Endothelial cell (in vitro differentiated cells): ENCODE data around the gene CNFN. TPM values are rescaled to one million over a fixed set of nuclear protein-coding genes. Genes with fewer than 3 reads are reported as not detected.
"Not testable (repeated sequence)": the region's sequence is repeated elsewhere in the genome, so short reads cannot be mapped to it uniquely, and the experiment has no call there.

Experiments used
- DNase-seq: peaks from one replicate; pipeline ENCODE4 v3.0.0; 2021; ENCODE audit warnings: low spot score
- H3K27ac Mint-ChIP-seq: one replicate; pipeline ENCODE4 v1.8.0; 2021; ENCODE audit warnings: mixed read lengths, inconsistent platforms; ENCODE audit not compliant: unreplicated experiment
- H3K27me3 Mint-ChIP-seq: one replicate; pipeline ENCODE4 v1.8.0; 2021; ENCODE audit warnings: mild to moderate bottlenecking, moderate library complexity, mixed read lengths, inconsistent platforms; ENCODE audit not compliant: unreplicated experiment
- H3K36me3 Mint-ChIP-seq: one replicate; pipeline ENCODE4 v1.8.0; 2021; ENCODE audit warnings: mild to moderate bottlenecking, low read depth, mixed read lengths, inconsistent platforms; ENCODE audit not compliant: unreplicated experiment
- H3K4me1 Mint-ChIP-seq: one replicate; pipeline ENCODE4 v1.8.0; 2021; ENCODE audit warnings: mild to moderate bottlenecking, mixed read lengths, inconsistent platforms; ENCODE audit not compliant: unreplicated experiment
- H3K4me3 Mint-ChIP-seq: one replicate; pipeline ENCODE4 v1.8.0; 2021; ENCODE audit warnings: mild to moderate bottlenecking, mixed read lengths, inconsistent platforms; ENCODE audit not compliant: unreplicated experiment
- H3K9me3 Mint-ChIP-seq: one replicate; pipeline ENCODE4 v1.8.0; 2021; ENCODE audit warnings: mixed read lengths, inconsistent platforms; ENCODE audit not compliant: unreplicated experiment
- total RNA-seq: library from RNA; stranded (reverse); fragmentation: NEBNext Ultra II Directional; extraction: Animal tissue kit (Norgen Biotek cat#: 25700); gene quantifications from one replicate; pipeline ENCODE4 v1.2.1, GENCODE V29; 2021; ENCODE audit not compliant: unreplicated experiment
- TF ChIP-seq, protein P1 (sequence below): fragments of 200-600 bp; sonication (generic); IDR thresholded peaks from one replicate; pipeline ENCODE4 v1.5.0; 2021; ENCODE audit warnings: antibody characterized with exemption; ENCODE audit not compliant: unreplicated experiment

CNFN gene
- total RNA-seq, 1 donor from 2014 or later, result 4.1 TPM

DNA sequence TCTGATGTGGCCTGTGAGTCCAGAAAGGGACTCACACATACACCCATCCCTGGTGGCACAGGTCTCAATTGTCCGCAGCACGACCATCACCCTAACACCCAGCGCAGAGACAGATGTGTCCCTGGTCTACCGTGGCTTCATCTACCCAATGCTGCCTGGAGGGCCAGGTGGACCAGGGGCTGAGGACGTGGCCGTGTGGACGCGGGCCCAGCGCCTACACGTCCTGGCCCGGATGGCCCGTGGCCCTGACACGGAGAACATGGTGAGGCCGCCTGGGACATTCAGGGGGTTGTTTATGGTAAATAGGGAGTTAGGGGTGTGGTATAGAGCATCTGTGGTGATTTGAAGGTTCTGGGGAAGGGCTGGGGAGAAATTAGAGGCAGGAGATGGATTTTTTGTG, 41.9 kb downstream of the CNFN start:
- no peak overlapping the region for H3K27ac Mint-ChIP-seq
- no peak overlapping the region for H3K4me3 Mint-ChIP-seq
- DNase-seq, result no peak
- peaks cover 35% of the 10 kb centered on the region for H3K36me3 Mint-ChIP-seq
- TF ChIP-seq, protein P1, sequence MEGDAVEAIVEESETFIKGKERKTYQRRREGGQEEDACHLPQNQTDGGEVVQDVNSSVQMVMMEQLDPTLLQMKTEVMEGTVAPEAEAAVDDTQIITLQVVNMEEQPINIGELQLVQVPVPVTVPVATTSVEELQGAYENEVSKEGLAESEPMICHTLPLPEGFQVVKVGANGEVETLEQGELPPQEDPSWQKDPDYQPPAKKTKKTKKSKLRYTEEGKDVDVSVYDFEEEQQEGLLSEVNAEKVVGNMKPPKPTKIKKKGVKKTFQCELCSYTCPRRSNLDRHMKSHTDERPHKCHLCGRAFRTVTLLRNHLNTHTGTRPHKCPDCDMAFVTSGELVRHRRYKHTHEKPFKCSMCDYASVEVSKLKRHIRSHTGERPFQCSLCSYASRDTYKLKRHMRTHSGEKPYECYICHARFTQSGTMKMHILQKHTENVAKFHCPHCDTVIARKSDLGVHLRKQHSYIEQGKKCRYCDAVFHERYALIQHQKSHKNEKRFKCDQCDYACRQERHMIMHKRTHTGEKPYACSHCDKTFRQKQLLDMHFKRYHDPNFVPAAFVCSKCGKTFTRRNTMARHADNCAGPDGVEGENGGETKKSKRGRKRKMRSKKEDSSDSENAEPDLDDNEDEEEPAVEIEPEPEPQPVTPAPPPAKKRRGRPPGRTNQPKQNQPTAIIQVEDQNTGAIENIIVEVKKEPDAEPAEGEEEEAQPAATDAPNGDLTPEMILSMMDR, result no peak
- no peaks in the 10 kb centered on the region for H3K4me1 Mint-ChIP-seq
- peaks cover 12% of the 10 kb centered on the region for H3K27me3 Mint-ChIP-seq
- H3K9me3 Mint-ChIP-seq, result no peaks in the 10 kb centered on the region

DNA sequence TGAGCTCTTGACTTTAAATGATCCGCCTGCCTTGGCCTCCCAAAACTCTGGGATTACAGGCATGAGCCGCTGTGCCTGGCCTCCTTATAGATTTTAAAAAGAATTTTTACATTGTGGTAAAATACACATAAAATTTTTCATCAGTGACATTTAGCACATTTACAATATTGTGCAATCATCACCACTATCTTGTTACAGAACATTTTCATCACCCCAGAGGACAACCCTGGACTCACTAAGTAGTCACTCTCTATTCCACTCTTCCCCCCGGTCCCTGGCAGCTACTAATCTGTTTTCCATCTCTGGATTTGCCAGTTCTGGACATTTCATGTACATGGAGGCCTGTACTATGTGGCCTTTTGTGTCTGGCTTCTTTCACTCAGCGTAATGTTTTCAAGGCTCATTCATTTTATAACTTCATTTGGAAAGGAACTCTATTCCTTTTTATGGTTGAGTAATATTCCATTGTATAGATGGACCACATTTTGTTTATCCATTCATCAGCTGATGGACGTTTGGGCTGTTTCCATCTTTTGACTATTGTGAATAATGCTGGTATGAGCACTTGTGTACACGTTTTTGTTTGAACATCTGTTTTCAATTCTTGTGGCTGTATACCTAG, 44.8 kb downstream of the CNFN start:
- Mint-ChIP-seq H3K27ac (no peak overlapping the region), H3K4me1 (no peaks in the 10 kb centered on the region), H3K27me3 (peaks cover 10% of the 10 kb centered on the region), H3K36me3 (peaks cover 36% of the 10 kb centered on the region), H3K9me3 (no peaks in the 10 kb centered on the region), H3K4me3 (no peak overlapping the region)
- TF ChIP-seq, protein P1, result no peak
- DNase-seq, result no peak

DNA sequence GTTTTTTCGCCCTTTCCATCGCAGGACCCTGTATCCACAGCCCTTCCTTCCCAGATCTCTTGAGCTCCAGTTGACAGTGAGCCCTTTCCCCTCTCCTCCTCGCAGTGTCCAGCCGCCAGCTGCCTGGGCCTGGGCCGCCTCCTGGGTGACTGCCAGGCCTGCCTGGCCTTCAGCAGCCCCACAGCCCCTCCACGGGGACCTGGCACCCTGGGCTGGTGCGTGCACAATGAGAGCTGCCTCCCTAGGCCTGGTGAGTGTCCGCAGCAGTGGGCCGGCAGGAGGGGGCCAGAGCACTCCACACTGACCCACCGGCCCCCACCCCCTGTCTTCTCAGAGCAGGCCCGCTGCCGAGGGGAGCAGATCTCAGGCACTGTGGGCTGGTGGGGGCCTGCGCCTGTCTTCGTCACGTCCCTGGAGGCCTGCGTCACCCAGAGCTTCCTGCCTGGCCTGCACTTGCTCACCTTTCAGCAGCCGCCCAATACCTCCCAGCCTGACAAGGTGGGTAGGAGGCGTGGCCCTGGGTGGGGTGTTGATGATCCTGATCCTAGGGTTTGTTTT, 45.7 kb downstream of the CNFN start:
- H3K36me3 Mint-ChIP-seq, result peaks cover 31% of the 10 kb centered on the region
- H3K4me1 Mint-ChIP-seq, result no peaks in the 10 kb centered on the region
- TF ChIP-seq, protein P1, result no peak
- DNase-seq, result no peak
- H3K4me3 Mint-ChIP-seq, result peak overlapping the region; percentile 67
- H3K27ac Mint-ChIP-seq, result no peak overlapping the region
- peaks cover 7% of the 10 kb centered on the region for H3K27me3 Mint-ChIP-seq
- no peaks in the 10 kb centered on the region for H3K9me3 Mint-ChIP-seq

DNA sequence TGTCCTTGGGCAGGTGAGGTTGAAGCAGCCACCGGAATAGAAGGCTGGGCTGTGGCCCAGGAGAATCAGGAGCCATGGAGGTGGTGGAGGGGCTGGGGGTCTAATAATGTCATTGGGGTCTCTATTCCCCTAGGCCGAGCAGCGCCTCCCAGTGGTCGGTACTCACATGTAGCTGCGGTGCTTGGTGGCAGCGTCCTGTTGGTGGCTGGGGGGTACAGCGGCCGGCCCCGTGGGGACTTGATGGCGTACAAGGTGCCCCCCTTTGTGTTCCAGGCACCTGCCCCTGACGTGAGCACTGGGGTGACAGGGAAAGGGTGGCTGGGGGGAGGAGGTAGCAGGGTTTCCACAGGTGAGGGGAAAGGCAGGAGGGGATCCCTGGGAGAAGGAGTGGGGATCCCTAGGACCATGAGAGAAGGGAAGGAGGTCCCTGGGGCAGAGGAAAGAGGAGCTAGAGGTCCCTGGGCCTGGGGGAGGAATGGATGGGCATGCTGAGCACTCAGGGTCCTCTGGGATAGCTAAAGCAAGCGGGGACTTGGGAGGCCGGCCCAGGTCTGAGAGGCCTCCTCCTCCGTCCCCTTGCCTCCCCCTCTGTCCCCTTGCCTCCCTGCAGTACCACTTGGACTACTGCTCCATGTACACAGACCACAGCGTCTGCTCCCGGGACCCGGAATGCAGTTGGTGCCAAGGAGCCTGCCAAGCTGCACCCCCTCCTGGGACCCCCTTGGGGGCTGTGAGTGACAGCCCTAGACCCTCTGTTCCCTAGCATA, 46.6 kb downstream of the CNFN start:
- H3K9me3 Mint-ChIP-seq, result no peaks in the 10 kb centered on the region
- peaks cover 32% of the 10 kb centered on the region for H3K36me3 Mint-ChIP-seq
- DNase-seq, result peak; percentile 48
- H3K4me3 Mint-ChIP-seq, result no peak overlapping the region
- peaks cover 8% of the 10 kb centered on the region for H3K27me3 Mint-ChIP-seq
- TF ChIP-seq, protein P1, result peak; percentile 37
- no peaks in the 10 kb centered on the region for H3K4me1 Mint-ChIP-seq
- no peak overlapping the region for H3K27ac Mint-ChIP-seq

DNA sequence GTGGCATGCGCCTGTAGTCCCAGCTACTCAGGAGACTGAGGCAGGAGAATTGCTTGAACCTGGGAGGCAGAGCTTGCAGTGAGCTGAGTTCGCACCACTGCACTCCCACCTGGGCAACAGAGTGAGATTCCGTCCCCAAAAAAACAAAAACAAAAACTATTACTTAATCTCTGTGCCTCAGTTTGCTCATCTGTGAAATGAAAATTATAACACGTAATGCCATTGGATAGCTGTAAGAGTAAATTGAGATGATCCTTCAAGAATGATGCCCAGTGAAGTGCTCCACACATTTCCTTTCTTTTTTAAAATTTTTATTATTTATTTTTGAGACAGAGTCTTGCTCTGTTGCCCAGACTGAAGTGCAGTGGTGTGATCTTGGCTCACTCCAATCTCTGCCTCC, 50.2 kb downstream of the CNFN start:
- not testable (repeated sequence) for H3K9me3 Mint-ChIP-seq, H3K27ac Mint-ChIP-seq

DNA sequence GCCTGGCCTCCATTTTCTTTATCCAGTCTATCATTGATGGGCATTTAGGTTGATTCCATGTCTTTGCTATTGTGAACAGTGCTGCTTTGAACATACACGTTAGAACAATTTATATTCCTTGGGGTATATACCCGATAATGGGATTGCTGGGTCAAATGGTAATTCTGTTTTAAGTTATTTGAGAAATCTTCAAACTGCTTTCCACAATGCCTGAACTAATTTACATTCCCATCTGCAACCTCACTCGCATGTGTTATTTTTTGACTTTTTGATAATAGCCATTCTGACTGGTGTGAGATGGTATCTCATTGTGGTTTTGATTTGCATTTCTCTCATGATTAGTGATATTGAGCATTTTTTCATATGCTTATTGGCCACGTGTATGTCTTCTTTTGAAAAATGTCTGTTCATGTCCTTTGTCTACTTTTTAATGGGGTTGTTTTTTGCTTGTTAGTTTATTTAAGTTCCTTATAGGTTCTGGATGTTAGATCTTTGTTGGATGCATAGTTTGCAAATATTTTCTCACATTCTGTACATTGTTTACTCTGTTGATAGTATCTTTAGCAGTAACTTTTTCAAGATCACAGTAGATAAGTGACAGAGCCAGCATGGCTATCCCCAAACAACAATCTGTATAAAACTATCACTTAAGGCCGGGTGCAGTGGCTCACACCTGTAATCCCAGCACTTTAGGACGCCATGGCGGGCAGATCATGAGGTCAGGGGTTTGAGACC, 50.8 kb downstream of the CNFN start:
- not testable (repeated sequence) for DNase-seq, H3K9me3 Mint-ChIP-seq, H3K4me3 Mint-ChIP-seq, H3K4me1 Mint-ChIP-seq, H3K27ac Mint-ChIP-seq, H3K27me3 Mint-ChIP-seq
- H3K36me3 Mint-ChIP-seq, result peaks cover 14% of the 10 kb centered on the region

More for the DNA sequence above, 50.2 kb downstream of the CNFN start:
- H3K27me3 Mint-ChIP-seq, DNase-seq, H3K4me3 Mint-ChIP-seq, H3K4me1 Mint-ChIP-seq: not testable (repeated sequence)
- H3K36me3 Mint-ChIP-seq, result peaks cover 18% of the 10 kb centered on the region
